T-helper 9 cell (primary cell): ENCODE data around the gene DBNDD2.

Experiments
- DNase-seq: peaks from one replicate; pipeline ENCODE4 v3.0.0-alpha.2; 2020
- total RNA-seq, 2 donors: gene quantifications; one replicate each; lab custom pipeline; 2026; lab: John Stamatoyannopoulos, UW

The DBNDD2 gene, protein sequence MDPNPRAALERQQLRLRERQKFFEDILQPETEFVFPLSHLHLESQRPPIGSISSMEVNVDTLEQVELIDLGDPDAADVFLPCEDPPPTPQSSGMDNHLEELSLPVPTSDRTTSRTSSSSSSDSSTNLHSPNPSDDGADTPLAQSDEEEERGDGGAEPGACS
- 0.28 to 2.7 reads per million in 2 donors for total RNA-seq

- DNase-seq = no peak
Observed at GRCh38 chr20:45407783-45408645, at the start of gene DBNDD2. TSS of gene DBNDD2 (plus strand) at chr20:45408289. CDS start at chr20:45408468, 179 bp downstream.

- no peak for DNase-seq
Observed at GRCh38 chr20:45359069-45359405, 49.1 kb upstream of the DBNDD2 start.

DNA sequence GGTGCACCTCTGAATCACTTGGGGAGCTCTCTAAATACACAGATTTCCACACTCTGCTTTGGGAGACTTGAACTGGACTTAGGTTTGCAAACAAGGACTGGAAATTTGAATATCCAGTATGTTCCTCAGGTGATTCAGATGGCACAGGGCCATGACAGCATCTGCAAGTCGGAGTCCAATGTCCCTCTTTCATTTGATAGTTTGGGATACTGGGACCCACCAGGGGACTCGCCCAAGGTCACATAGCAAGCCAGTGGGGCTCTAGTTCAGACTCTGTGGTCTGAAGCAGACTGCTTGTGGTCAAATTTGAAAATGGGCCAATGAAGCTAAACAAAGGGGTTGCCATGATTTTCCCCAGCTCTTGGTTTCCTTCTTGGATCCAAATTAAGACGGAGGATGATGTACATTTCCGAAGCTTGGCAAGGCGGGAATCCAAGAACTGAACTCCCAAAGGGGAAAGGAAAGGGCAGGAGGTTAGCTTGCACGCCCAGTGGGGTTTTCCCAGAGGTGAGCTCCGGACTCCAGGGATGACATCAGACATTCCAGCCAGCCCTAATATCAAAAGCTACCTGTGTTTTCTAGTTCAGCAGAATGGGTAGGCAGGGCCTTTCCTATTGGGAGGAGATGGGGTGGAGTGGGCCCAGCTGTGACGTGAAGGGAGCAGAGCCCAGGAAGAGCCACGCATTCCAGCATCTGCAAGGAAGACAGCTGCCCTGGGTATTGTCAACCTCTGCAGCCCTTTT, 48.5 kb upstream of the DBNDD2 start:
- DNase-seq = no peak

DNA sequence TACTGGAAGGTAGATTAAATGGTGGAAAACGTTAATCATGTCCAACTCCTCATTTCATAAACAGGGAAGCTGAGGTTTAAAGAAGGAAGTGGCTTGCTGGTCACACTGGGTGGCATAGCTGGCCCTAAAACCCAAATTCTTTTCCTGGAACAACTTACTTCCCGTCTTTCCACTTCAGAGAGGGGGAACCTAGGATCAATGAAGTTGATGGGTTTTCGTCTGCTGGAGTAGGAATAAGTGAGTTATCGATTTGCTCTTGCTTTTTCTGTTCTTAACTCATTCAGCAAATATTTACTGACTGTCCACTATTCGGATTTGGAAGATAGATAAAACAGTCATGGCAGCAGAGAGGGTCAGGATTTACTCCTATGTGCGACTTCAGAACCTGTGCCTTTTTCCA, 46.3 kb upstream of the DBNDD2 start:
- no peak for DNase-seq

DNA sequence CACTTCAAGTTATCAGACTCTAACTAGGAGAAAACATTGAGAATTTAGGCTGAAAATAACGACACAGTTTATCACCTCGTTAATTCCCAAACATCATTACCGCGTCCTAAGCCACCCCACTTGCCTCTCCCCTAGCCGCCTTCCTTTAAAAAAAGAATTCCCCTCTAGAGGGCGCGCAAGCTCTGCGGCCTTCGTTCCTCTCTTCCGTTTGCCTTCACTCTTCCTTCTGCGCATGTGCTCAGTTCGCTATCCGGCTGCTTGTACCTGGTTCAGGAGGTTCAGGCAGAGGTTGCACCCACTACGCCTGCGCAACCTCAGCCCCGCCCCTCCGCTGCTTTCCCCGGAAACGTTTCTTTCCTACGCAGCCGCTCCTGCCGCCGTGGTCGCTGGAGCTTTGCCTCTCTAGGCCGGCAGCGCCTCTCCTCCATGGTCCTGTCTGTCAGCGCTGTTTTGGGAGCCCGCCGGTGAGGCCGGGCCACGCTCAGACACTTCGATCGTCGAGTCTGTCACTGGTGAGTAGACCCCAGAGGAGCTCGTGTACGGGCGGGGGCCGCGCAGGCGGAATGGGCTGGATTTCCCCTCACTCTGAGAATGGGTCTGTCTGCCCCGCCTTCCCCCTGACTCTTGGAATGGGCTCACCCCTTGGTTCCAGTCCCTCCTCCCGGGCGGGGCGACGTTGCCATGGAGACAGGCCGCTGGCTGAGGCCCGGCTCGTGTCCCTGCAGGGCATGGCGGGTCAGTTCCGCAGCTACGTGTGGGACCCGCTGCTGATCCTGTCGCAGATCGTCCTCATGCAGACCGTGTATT, 45.1 kb upstream of the DBNDD2 start, which contains the start of gene SYS1:
TSS of gene SYS1 (plus strand) at position 353 of the 807 bp plus-strand sequence. CDS start at position 729, 376 bp downstream.
- peak; percentile 98 for DNase-seq

- no peak for DNase-seq
Observed at GRCh38 chr20:45363611-45364492, 44.2 kb upstream of the DBNDD2 start.

DNA sequence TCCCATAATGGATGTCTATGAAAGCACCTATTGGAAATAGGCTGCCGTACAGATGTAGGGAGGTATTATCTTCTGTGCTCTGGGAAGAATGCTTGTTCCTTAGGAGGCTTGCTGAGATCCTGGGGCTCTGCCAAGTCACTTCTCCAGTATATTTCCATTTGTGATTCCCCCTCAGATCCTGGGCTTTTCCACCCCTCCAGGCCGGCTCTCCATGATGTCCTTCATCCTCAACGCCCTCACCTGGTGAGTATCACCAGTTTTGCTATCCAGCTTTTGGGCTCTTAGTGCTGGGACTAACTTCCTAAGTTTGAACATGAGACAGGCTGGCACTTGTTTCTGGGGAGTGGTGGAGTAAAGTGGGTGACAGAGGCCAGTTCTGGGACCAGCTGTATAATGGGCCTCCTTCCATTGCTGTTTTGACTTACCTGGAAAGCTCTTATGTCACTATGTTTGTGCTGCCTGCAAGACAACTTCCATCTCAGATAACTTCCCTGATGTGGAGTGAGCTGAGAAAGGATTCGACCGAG, 42.6 kb upstream of the DBNDD2 start:
- DNase-seq = no peak

- DNase-seq = no peak
Observed at GRCh38 chr20:45366192-45366591, 41.9 kb upstream of the DBNDD2 start.

GRCh38 chr20:45366631-45367030, 41.5 kb upstream of the DBNDD2 start:
- no peak for DNase-seq

DNA sequence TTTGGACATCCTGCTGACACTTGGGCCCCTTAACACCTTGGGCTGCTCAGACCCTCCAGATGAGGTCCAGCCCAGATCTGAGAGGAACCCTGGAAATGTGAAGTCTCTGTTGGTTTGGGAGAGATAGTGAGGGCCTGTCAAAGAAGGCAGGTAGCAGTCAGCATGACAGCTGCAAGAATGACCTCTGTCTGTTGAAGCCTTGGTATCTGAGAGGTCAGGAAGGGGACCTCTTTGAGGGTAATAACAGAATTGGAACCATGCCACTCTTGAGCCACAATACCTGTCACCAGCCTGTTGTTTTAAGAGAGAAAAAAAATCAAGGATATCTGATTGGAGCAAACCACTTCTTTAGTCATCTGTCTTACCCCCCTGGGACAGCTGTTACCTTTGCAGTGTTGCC, 41.0 kb upstream of the DBNDD2 start:
- DNase-seq = no peak

GRCh38 chr20:45368221-45368980, 39.7 kb upstream of the DBNDD2 start:
- DNase-seq = no peak

- no peak for DNase-seq
Observed at GRCh38 chr20:45370571-45371160, 37.4 kb upstream of the DBNDD2 start.

- no peak for DNase-seq
Observed at GRCh38 chr20:45372241-45372640, 35.8 kb upstream of the DBNDD2 start.

- no peak for DNase-seq
Observed at GRCh38 chr20:45372646-45373352, 35.3 kb upstream of the DBNDD2 start.

DNA sequence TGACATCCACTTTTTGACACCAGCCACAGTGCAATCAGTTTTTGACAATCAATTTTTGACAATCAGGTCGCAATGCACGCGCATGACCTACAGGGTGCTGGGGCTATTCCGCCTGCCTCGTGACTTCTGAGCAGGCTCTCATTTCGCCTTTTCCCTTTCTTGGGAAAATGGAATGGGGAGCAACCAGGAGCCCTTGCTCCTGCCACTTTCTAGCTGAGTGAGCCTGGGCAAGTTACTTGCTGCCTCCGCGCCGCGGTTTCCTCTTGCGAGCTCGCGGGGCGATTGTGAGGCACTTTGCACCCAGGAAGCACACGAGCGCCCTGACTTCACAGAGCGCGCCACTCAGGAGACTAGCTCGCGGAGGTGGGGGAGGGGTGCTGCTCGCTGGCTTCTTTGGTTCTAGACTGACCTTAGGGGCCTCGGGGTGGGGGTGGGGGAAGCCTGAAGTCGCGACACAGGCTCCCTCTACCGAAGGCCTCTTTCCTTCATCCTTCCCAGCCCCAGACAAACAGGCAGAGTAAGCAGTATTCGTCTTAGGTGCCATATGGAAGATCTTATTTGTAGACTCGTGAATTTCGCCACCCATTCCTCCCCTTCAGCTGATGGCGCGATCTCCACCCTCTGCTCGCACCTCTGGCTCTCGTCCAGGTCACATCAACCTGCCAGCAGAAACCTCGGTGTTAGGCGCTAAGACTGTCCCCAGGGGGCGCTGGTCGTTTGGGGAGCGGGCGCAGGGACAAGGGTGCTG, 34.6 kb upstream of the DBNDD2 start:
- peak; percentile 91 for DNase-seq

- no peak for DNase-seq
Observed at GRCh38 chr20:45374101-45374467, 34.0 kb upstream of the DBNDD2 start.

GRCh38 chr20:45374966-45375365, 33.1 kb upstream of the DBNDD2 start:
- no peak for DNase-seq

GRCh38 chr20:45377269-45377668, 30.8 kb upstream of the DBNDD2 start:
- DNase-seq = no peak

DNA sequence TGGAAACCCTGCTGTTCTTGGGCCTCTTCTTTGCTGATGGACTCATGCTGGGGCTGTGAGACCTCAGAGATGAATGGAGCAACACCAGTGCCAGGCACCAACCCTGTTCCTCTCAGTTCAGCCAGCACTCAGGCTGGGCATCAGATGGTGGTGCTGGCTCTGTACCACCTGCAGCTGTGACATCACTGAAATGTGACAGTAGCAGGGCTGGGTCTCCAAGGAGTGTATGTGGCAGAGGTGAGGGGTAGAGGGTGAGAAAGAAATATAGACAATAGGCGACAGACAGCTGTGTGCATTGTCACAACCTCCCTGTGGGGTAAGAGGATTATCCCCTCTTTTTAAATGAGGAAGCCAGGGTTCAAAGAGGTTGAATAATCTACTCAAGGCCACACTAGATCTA, 29.9 kb upstream of the DBNDD2 start, which contains the start of gene TP53TG5:
TSS of gene TP53TG5 (minus strand) at position 135 of the 400 bp plus-strand sequence. CDS start at position 46, 89 bp downstream.
- no peak for DNase-seq
